Ascending aorta (tissue), 2 donors: ENCODE data around the gene CCDC178. TPM values are rescaled to one million over a fixed set of nuclear protein-coding genes. Genes with fewer than 3 reads are reported as not detected.

Source experiments
- DNase-seq, 2 donors: peaks; one replicate each; pipeline ENCODE4 v3.0.0-alpha.2; 2019; ENCODE audit warnings: low spot score in 2 of 2
- H3K27ac ChIP-seq, 2 donors: fragments of 200-600 bp; sonication (generic); one replicate each; pipeline ENCODE4 v1.5.1; 2016 to 2017; ENCODE audit warnings: mild to moderate bottlenecking in 1 of 2
- H3K27me3 ChIP-seq: fragments of 200-600 bp; sonication (generic); one replicate; pipeline ENCODE4 v1.5.1; 2017
- H3K36me3 ChIP-seq, 2 donors: fragments of 200-600 bp; sonication (generic); one replicate each; pipeline ENCODE4 v1.5.1; 2016
- H3K4me1 ChIP-seq, 2 donors: fragments of 200-600 bp; sonication (generic); one replicate each; pipeline ENCODE4 v1.5.1; 2016 to 2017; ENCODE audit warnings: mild to moderate bottlenecking in 1 of 2
- H3K4me3 ChIP-seq, 2 donors: fragments of 200-600 bp; sonication (generic); one replicate each; pipeline ENCODE4 v1.5.1; 2016 to 2017; ENCODE audit warnings: mild to moderate bottlenecking in 1 of 2
- H3K9me3 ChIP-seq, 2 donors: fragments of 200-600 bp; sonication (generic); one replicate each; pipeline ENCODE4 v1.5.1; 2016
- CTCF ChIP-seq, 3 experiments: fragments of 200-600 bp in 2 of 3; fragments of 450-650 bp in 1 of 3; sonication (generic) in 2 of 3; IDR thresholded peaks; one replicate each; pipeline ENCODE4 v1.5.1; 2016 to 2019; ENCODE audit warnings: antibody characterized with exemption in 3 of 3, mild to moderate bottlenecking in 1 of 3, moderate library complexity in 1 of 3
- intact Hi-C: fragments of 100-400 bp; cut with DNase I; formaldehyde crosslinking; loops from one replicate; pipeline ENCODE4 v1.15.1; 2023
- total RNA-seq: library from RNA; depleted of rRNA; stranded (reverse); fragments of >200 nt; gene quantifications from one replicate; pipeline ENCODE4 v1.1.0, GENCODE V29; 2016

The CCDC178 gene
- total RNA-seq, 1 donor from 2014 or later: not detected

GRCh38 chr18:33282709-33283333 lies 157.7 kb downstream of the CCDC178 start:
- no peaks in the 10 kb centered on the region for H3K36me3 ChIP-seq
- H3K27ac ChIP-seq: no peak overlapping the region
- no peaks in the 10 kb centered on the region for H3K4me1 ChIP-seq
- H3K27me3 ChIP-seq: no peaks in the 10 kb centered on the region
- no peak for TF ChIP-seq CTCF (IDR thresholded peaks at IDR 0.05)
- DNase-seq: no peak
- H3K4me3 ChIP-seq: no peak overlapping the region
- intact Hi-C loops: no loop called here
- H3K9me3 ChIP-seq: no peaks in the 10 kb centered on the region

GRCh38 chr18:33282142-33282541 lies 158.4 kb downstream of the CCDC178 start:
- no peaks in the 10 kb centered on the region for H3K27me3 ChIP-seq
- H3K36me3 ChIP-seq: no peaks in the 10 kb centered on the region
- no peak overlapping the region for H3K27ac ChIP-seq
- no peak overlapping the region for H3K4me3 ChIP-seq
- DNase-seq: no peak
- TF ChIP-seq CTCF (IDR thresholded peaks at IDR 0.05): no peak
- no peaks in the 10 kb centered on the region for H3K9me3 ChIP-seq
- intact Hi-C loops: no loop called here
- no peaks in the 10 kb centered on the region for H3K4me1 ChIP-seq

DNA sequence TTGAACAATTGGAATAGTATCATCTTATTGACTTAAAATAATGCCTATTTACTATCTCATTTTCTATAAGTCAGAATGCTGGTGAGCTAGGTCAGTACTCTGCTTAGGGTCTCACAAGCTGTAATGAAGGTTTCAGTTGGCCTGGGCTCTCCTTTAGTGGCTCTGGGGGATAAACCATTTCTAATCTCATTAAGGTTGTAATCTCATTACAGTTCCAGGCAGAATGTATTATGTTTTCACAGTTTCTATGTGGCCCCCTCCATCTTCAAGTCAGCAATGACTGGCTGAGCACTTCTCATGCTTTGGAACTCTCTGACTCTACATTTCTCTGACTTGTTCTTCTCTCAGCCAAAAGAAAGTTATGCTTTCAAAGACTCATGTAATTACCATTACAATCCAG lies 163.1 kb downstream of the CCDC178 start:
- Histone ChIP-seq H3K27me3 (no peaks in the 10 kb centered on the region), H3K4me1 (no peaks in the 10 kb centered on the region), H3K27ac (no peak overlapping the region), H3K36me3 (no peaks in the 10 kb centered on the region), H3K9me3 (no peaks in the 10 kb centered on the region), H3K4me3 (no peak overlapping the region)
- no peak for DNase-seq
- intact Hi-C loops: no loop called here
- TF ChIP-seq CTCF (IDR thresholded peaks at IDR 0.05): no peak

GRCh38 chr18:33275843-33276242 lies 164.7 kb downstream of the CCDC178 start:
- no peak for DNase-seq
- Histone ChIP-seq H3K4me1 (no peaks in the 10 kb centered on the region), H3K27ac (no peak overlapping the region), H3K27me3 (no peaks in the 10 kb centered on the region), H3K9me3 (no peaks in the 10 kb centered on the region), H3K36me3 (no peaks in the 10 kb centered on the region), H3K4me3 (no peak overlapping the region)
- intact Hi-C loops: no loop called here
- TF ChIP-seq CTCF (IDR thresholded peaks at IDR 0.05): no peak

DNA sequence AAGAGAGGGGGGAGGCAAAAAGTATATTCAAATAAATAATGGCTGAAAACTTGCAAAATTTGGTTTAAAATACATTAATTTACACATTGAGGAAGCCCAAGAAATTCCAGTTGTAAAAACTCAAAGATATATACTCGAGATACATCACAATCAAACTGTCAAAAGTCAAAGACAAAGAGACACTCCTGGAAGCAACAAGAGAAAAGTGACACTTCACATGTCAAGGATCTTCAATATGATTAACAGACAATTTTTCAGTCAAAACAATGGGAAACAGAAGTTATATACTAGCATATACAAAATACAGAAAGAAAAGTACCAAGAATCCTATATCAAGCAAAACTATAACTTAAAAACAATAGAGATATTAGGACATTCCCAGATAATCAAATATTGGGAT lies 170.2 kb downstream of the CCDC178 start:
- H3K36me3 ChIP-seq: no peaks in the 10 kb centered on the region
- H3K4me1 ChIP-seq: no peaks in the 10 kb centered on the region
- H3K4me3 ChIP-seq: no peak overlapping the region
- TF ChIP-seq CTCF (IDR thresholded peaks at IDR 0.05): no peak
- H3K9me3 ChIP-seq: no peaks in the 10 kb centered on the region
- no peak overlapping the region for H3K27ac ChIP-seq
- DNase-seq: no peak
- intact Hi-C loops: no loop called here
- H3K27me3 ChIP-seq: no peaks in the 10 kb centered on the region

DNA sequence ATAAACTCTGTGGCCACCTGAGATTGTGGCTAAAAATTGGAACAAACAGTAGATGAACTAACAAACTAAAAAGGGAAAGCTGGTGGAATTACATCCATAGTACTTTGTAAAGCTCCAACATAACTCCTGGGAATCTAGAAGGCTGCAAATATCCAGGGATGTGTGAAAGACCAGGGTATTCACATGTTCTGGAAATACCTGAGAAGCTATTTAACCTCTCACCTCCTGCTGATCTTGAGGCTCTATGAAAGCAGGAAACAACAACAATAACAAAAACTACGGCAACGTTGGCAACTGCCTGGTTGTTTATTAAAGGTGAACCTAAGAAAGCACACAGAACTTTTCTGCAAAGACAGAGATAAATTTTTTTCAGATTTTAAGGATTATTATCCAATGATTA lies 171.3 kb downstream of the CCDC178 start:
- TF ChIP-seq CTCF (IDR thresholded peaks at IDR 0.05): no peak
- Histone ChIP-seq H3K36me3 (no peaks in the 10 kb centered on the region), H3K27ac (no peak overlapping the region), H3K27me3 (no peaks in the 10 kb centered on the region), H3K9me3 (no peaks in the 10 kb centered on the region), H3K4me3 (no peak overlapping the region), H3K4me1 (no peaks in the 10 kb centered on the region)
- no peak for DNase-seq
- intact Hi-C loops: no loop called here
